HG02943 (cell line): ENCODE results near the gene SDK2.

ENCODE experiments used
- ATAC-seq: cut with Tn5 transposase; IDR thresholded peaks from one replicate; pipeline ENCODE4 v1.9.1; 2021; ENCODE audit warnings: mild to moderate bottlenecking, low read depth, moderate library complexity; ENCODE audit not compliant: unreplicated experiment

SDK2 gene

GRCh38 chr17:73300392-73300791, 343.9 kb downstream of the SDK2 start:
- no peak for ATAC-seq

DNA sequence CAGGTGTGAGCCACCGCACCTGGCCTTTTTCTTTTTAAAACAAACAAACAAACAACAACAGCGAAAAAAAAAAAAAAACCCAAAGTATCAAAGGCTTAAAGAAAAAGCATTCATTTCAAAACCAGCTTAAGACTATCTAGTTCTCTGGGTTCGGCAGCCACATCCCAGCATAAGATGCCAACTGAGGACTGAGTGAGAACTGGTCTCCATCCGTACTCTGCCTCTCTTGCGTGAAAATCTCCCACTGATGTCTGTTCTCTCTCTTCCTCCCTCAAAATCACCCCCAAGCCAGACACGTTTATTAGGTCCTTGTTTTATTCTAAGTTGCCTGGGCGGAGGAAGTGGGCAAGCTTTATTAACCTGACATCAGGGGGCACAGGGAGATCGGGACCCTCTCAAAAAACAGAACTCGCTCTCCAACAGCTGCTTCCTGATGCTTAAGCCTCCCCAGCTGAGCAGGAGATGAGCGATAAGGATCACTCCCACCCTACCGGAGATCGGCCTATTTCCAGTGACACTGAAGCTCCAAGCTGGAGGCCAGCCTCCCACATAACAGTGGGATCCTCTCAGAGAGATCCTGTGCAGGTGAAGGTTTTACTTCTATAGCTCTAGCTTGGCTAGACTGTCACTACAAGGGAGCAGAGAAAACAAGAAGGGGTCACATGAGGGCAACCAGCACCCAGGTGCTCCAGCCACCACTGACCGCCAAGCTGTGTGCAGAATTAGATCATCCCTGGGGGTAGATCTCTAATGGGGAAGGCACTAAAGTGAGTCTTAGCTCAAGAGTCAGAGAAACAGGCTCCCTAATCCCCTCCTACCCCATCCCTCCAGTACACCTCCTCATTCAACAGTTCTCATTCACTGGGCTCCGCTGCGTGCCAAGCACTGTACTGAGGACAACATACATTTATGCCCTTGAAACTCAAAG, 346.0 kb downstream of the SDK2 start:
- ATAC-seq, result peak; percentile 69

GRCh38 chr17:73293480-73293911, 350.7 kb downstream of the SDK2 start:
- ATAC-seq, result no peak

- no peak for ATAC-seq
Measured at GRCh38 chr17:73293031-73293430, 351.2 kb downstream of the SDK2 start.

GRCh38 chr17:73292031-73292531, 352.2 kb downstream of the SDK2 start:
- ATAC-seq, result no peak

DNA sequence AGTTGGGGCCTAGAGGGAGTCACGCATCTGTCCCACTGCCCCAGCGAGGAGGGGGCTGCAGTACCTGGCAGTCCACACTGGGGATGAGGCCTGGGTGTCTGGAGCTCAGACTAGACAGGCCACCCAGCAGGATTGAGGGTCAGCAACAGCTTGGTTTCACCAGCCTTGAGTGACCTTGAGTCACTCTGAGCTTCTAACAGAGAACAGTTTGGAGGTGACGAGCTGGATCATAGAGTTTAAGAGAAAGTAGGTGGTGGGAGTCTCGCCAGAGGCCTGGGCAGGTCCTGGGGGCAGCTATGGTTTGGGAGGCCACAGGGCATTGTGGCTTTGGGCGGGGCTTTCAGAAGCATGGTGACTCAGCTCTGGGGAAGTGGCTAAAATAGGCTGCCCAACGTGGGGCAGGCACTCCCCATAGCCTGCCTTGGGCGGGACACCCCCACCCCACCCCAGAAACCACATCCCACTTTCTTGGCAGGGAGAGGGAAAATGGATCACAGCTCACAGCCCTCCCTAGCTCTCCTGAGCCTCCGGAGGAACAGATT, 352.9 kb downstream of the SDK2 start:
- peak; percentile 93 for ATAC-seq

DNA sequence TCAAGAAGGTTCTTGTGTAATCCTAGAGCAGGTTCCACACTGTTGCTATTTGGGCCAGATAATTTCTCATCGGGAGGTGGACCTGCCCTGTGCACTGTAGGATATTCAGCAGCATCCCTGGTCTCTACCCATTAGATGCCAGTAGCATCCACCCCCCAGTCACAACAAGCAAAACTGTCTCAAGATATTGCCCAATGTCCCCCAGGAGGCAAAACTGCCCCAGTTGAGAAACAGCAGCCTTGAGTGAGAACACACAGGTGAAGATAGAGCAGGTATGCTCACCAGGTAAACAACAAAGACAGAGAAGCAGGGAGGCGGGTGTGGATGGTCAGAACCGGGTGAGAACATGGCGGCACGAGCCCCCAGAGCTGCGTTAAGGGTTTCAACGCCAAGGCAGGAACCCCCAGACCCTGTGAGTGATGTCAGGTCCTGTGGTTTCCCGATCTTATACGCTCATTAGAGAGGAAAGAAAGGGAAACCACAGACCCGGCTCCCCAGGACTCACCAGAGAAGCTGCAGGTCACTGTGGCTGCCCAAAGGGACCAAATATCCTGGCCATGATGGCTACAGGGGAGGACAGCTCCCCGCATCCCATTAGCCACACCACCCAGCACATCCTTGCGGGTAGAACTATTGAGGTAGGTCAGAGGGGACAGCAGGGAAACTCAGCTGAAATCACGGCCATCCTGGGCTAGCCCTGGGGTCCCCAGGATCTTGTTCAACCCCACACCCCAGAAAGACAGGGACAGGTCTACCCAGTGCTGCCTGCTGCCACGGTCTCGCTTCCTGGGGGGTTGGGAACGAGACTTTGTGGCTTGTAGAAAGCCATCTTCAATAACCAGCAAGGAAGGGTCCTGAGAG, 353.6 kb downstream of the SDK2 start:
- peak; percentile 50 for ATAC-seq

DNA sequence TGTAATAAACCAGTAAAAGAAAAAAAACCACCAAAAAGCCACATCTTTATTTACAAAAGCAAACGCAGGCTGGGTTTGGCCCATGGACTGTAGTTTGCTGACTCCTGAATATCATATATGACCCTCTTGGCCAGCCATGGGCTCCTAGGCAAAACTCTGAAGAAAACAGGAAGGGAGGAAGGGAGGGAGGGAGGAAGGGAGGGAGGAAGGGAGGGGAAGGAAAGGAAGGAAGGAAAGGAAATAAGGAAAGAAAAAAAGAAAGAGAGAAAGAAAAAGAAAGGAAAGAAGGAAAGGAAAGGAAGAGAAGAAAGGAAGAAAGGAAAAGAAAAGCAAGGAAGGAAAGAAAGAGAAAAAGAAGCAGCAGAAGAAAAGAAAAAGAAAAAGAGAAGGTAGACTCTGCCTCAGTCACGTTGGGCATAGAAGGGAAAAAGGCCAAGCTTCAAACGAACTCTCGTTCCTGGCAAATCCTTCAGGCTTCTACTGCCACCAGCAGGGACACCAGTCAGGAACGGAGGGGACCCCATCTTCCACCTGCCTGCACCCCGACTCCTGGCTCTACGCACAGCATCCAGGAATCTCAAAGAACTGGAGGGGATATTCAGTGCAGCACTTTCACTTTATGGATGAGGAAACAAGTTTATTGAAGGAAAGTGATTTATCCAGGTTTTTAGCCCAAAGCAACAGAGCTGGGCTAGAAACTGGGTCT, 354.5 kb downstream of the SDK2 start:
- no peak for ATAC-seq

- no peak for ATAC-seq
Measured at GRCh38 chr17:73288534-73289302, 355.5 kb downstream of the SDK2 start.

GRCh38 chr17:73286863-73287296, 357.4 kb downstream of the SDK2 start:
- ATAC-seq, result no peak

- ATAC-seq, result no peak
Measured at GRCh38 chr17:73285916-73286862, 358.1 kb downstream of the SDK2 start.

GRCh38 chr17:73285603-73285908, 358.7 kb downstream of the SDK2 start:
- no peak for ATAC-seq

DNA sequence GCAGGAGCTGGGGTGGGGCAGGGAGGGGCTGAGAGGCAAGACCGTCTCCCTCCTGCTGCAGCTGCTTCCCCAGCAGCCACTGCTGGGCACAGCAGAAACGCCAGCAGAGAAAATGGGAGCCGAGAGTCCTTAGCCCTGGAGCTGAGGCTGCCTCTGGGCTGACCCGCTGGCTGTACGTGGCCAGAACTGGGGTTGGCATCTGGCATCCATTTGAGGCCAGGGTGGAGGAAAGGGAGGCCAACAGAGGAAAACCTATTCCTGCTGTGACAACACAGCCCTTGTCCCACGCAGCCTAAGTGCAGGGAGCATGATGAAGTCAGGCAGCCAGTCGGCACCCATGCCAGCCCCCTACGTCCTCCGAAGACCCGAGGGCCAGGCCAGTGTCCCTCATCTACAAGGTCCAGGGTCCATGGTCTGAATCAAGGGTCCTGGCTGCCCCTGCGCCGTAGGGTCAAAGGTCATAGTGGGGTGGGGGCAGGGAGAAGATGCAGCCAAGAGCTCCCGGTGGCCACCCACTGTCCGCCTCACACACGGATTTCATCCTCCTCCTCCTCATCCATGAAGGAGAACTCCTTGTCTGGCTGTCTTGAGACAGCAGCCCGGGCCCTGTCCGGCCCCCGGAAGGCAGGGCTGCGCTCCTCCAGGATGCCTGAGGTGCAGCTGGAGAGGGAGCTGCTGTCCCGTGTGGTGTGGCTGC, 359.2 kb downstream of the SDK2 start:
- ATAC-seq, result no peak
